MM.1S (cell line): ENCODE data around the gene UQCC5.

Experiments used
- CTCF ChIP-seq: fragments of 300-600 bp; sonication (generic); IDR thresholded peaks from 2 replicates; pipeline ENCODE4 v1.5.1; 2016; ENCODE audit warnings: antibody characterized with exemption, low read length, mixed read lengths
- EZH2 ChIP-seq: fragments of 300-600 bp; sonication (generic); optimal IDR thresholded peaks from 2 replicates; pipeline ENCODE3; 2017; ENCODE audit warnings: low read depth, mild to moderate bottlenecking, antibody characterized with exemption, low read length, mixed read lengths

- no peak for TF ChIP-seq CTCF
- TF ChIP-seq EZH2 = no peak
Measured at GRCh38 chr3:52517796-52518722, 18.3 kb upstream of the UQCC5 start.
